Myocyte (in vitro differentiated cells): ENCODE measurements around the gene ANKMY1. TPM values are rescaled to one million over a fixed set of nuclear protein-coding genes. Genes with fewer than 3 reads are reported as not detected.
"Not testable (repeated sequence)": the region's sequence is repeated elsewhere in the genome, so short reads cannot be mapped to it uniquely, and the experiment has no call there.

Experiments used
- DNase-seq: peaks from one replicate; pipeline ENCODE4 v3.0.0-alpha.2; 2012; ENCODE audit warnings: low read depth
- total RNA-seq: library from RNA; depleted of rRNA; stranded (reverse); fragments of >200 nt; gene quantifications from 2 replicates; pipeline ENCODE4 v1.2.3, GENCODE V29; 2014

Gene ANKMY1
- total RNA-seq, 1 donor from 2014 or later, result 5.3 TPM

- no peak for DNase-seq
Observed at GRCh38 chr2:240556553-240557100, 1.2 kb downstream of the ANKMY1 start.

- no peak for DNase-seq
Observed at GRCh38 chr2:240555541-240556250, 2.1 kb downstream of the ANKMY1 start.

GRCh38 chr2:240554767-240555493 is 2.9 kb downstream of the ANKMY1 start:
- DNase-seq, result no peak

GRCh38 chr2:240553956-240554480 is 3.8 kb downstream of the ANKMY1 start:
- DNase-seq, result no peak

GRCh38 chr2:240551811-240552210 is 6.0 kb downstream of the ANKMY1 start:
- no peak for DNase-seq

- DNase-seq, result no peak
Observed at GRCh38 chr2:240551288-240551687, 6.5 kb downstream of the ANKMY1 start.

- no peak for DNase-seq
Observed at GRCh38 chr2:240539906-240540305, 17.9 kb downstream of the ANKMY1 start.

- not testable (repeated sequence) for DNase-seq
Observed at GRCh38 chr2:240539101-240539500, 18.7 kb downstream of the ANKMY1 start.

- DNase-seq, result no peak
Observed at GRCh38 chr2:240538031-240538780, 19.6 kb downstream of the ANKMY1 start.

GRCh38 chr2:240532031-240532775 is 25.6 kb downstream of the ANKMY1 start:
- DNase-seq, result peak; percentile 11

- no peak for DNase-seq
Observed at GRCh38 chr2:240531038-240531437, 26.8 kb downstream of the ANKMY1 start.

GRCh38 chr2:240530181-240530580 is 27.6 kb downstream of the ANKMY1 start:
- no peak for DNase-seq

GRCh38 chr2:240529344-240529999 is 28.3 kb downstream of the ANKMY1 start:
- DNase-seq, result no peak

GRCh38 chr2:240528406-240529040 is 29.3 kb downstream of the ANKMY1 start:
- no peak for DNase-seq

GRCh38 chr2:240527153-240527750 is 30.5 kb downstream of the ANKMY1 start:
- DNase-seq, result no peak

- no peak for DNase-seq
Observed at GRCh38 chr2:240526521-240526920, 31.3 kb downstream of the ANKMY1 start.

GRCh38 chr2:240525802-240526201 is 32.0 kb downstream of the ANKMY1 start:
- DNase-seq, result no peak

- DNase-seq, result no peak
Observed at GRCh38 chr2:240524963-240525718, 32.6 kb downstream of the ANKMY1 start.
